ENCODE data around the gene FSTL4.

- TF ChIP-seq CTCF (IDR thresholded peaks at IDR 0.05) (no peak), POLR2A (IDR thresholded peaks at IDR 0.05) (no peak)
Observed at GRCh38 chr5:133199417-133200178, 412.7 kb downstream of the FSTL4 start.

All from uterus (tissue), 2 donors.